Loucy (cell line): Measurements from ENCODE around the gene ABCB10.

Experiments used
- CTCF ChIP-seq: fragments of 200-600 bp; sonication (generic); conservative IDR thresholded peaks from 2 replicates; pipeline ENCODE4 v1.5.1; 2014; ENCODE audit warnings: mild to moderate bottlenecking, antibody characterized with exemption, low read length
- EZH2phosphoT487 ChIP-seq: fragments of 200-600 bp; IDR thresholded peaks from 2 replicates; pipeline ENCODE4 v1.6.1; 2018; ENCODE audit warnings: antibody characterized with exemption, mild to moderate bottlenecking, moderate library complexity, borderline replicate concordance

GRCh38 chr1:229585338-229585737, 26.8 kb upstream of the ABCB10 start:
- no peak for TF ChIP-seq CTCF
- TF ChIP-seq EZH2phosphoT487: no peak
